ENCODE data around the gene TNFSF11.

GRCh38 chr13:42649141-42649540 is 75.2 kb downstream of the TNFSF11 start:
- TF ChIP-seq CTCF (IDR thresholded peaks at IDR 0.05), result no peak
- no peak for TF ChIP-seq POLR2A (IDR thresholded peaks at IDR 0.05)
- TF ChIP-seq EP300 (IDR thresholded peaks at IDR 0.05), result no peak
- TF ChIP-seq POLR2AphosphoS5 (IDR thresholded peaks at IDR 0.05), result no peak
